H9 (cell line): ENCODE measurements around the gene FBXO34. TPM values are rescaled to one million over a fixed set of nuclear protein-coding genes. Genes with fewer than 3 reads are reported as not detected.

Source experiments
- DNase-seq: peaks from one replicate; pipeline ENCODE4 v3.0.0-alpha.2; 2017
- H2AFZ ChIP-seq: one replicate; pipeline ENCODE4 v1.6.1; 2013; ENCODE audit warnings: mild to moderate bottlenecking, low read length, control low read depth, moderate library complexity
- H2AK5ac ChIP-seq: 2 replicates; pipeline ENCODE4 v1.6.1; 2013; ENCODE audit warnings: low read length, control low read depth, mixed read lengths; ENCODE audit not compliant: insufficient read length
- H2BK120ac ChIP-seq: one replicate; pipeline ENCODE4 v1.6.1; 2013; ENCODE audit warnings: low read depth, mild to moderate bottlenecking, low read length, control low read depth, inconsistent platforms; ENCODE audit not compliant: poor library complexity, severe bottlenecking
- H2BK12ac ChIP-seq: 2 replicates; pipeline ENCODE4 v1.6.1; 2013; ENCODE audit warnings: low read length, control low read depth, mixed read lengths, low read depth; ENCODE audit not compliant: insufficient read length
- H2BK15ac ChIP-seq: 2 replicates; pipeline ENCODE4 v1.6.1; 2013; ENCODE audit warnings: low read depth, low read length, control low read depth
- H2BK20ac ChIP-seq: one replicate; pipeline ENCODE4 v1.6.1; 2013; ENCODE audit warnings: low read depth, mild to moderate bottlenecking, low read length, control low read depth, inconsistent platforms; ENCODE audit not compliant: poor library complexity, severe bottlenecking
- H2BK5ac ChIP-seq: 2 replicates; pipeline ENCODE4 v1.6.1; 2013; ENCODE audit warnings: low read length, control low read depth, mixed read lengths; ENCODE audit not compliant: insufficient read length
- H3K14ac ChIP-seq: 2 replicates; pipeline ENCODE4 v1.6.1; 2013; ENCODE audit warnings: low read length, control low read depth; ENCODE audit not compliant: insufficient read depth
- H3K18ac ChIP-seq: 2 replicates; pipeline ENCODE4 v1.6.1; 2013; ENCODE audit warnings: low read depth, mild to moderate bottlenecking, mixed read lengths, low read length, control low read depth; ENCODE audit not compliant: insufficient read length
- H3K23ac ChIP-seq: 2 replicates; pipeline ENCODE4 v1.6.1; 2013; ENCODE audit warnings: low read length, control low read depth, mixed read lengths, low read depth; ENCODE audit not compliant: insufficient read length
- H3K23me2 ChIP-seq: 2 replicates; pipeline ENCODE4 v1.6.1; 2013; ENCODE audit warnings: low read depth, mild to moderate bottlenecking, mixed read lengths, low read length, control low read depth; ENCODE audit not compliant: insufficient read length, poor library complexity, severe bottlenecking
- H3K27ac ChIP-seq: 2 replicates; pipeline ENCODE4 v1.5.1; 2013; ENCODE audit warnings: low read length, control low read depth, mixed read lengths, low read depth; ENCODE audit not compliant: insufficient read length
- H3K27me3 ChIP-seq: 2 replicates; pipeline ENCODE4 v1.6.1; 2013; ENCODE audit warnings: low read length, control low read depth, inconsistent platforms; ENCODE audit not compliant: insufficient read depth
- H3K4ac ChIP-seq: 2 replicates; pipeline ENCODE4 v1.6.1; 2013; ENCODE audit warnings: low read depth, mild to moderate bottlenecking, control low read depth, inconsistent platforms, low read length, moderate library complexity
- H3K4me1 ChIP-seq: 2 replicates; pipeline ENCODE4 v1.6.1; 2013; ENCODE audit warnings: low read length, control low read depth, inconsistent platforms; ENCODE audit not compliant: insufficient read depth
- H3K4me2 ChIP-seq: 2 replicates; pipeline ENCODE4 v1.6.1; 2013; ENCODE audit warnings: low read length, control low read depth, mixed read lengths; ENCODE audit not compliant: insufficient read length, insufficient read depth
- H3K56ac ChIP-seq: 2 replicates; pipeline ENCODE4 v1.6.1; 2013; ENCODE audit warnings: low read depth, mild to moderate bottlenecking, mixed read lengths, low read length, control low read depth; ENCODE audit not compliant: insufficient read length
- H3K79me1 ChIP-seq: 2 replicates; pipeline ENCODE4 v1.6.1; 2013; ENCODE audit warnings: low read depth, mild to moderate bottlenecking, moderate library complexity, low read length, control low read depth, inconsistent platforms; ENCODE audit not compliant: insufficient read depth, poor library complexity, severe bottlenecking
- H3K79me2 ChIP-seq: 2 replicates; pipeline ENCODE4 v1.6.1; 2013; ENCODE audit warnings: low read length, control low read depth, inconsistent platforms; ENCODE audit not compliant: insufficient read depth
- H3K9ac ChIP-seq: 2 replicates; pipeline ENCODE4 v1.6.1; 2013; ENCODE audit warnings: low read length, control low read depth, mixed read lengths; ENCODE audit not compliant: insufficient read length; ENCODE audit errors: extremely low read depth
- H3K9me3 ChIP-seq: one replicate; pipeline ENCODE4 v1.6.1; 2013; ENCODE audit warnings: low read depth, low read length, inconsistent platforms; ENCODE audit not compliant: control insufficient read depth
- H3T11ph ChIP-seq: one replicate; pipeline ENCODE4 v1.6.1; 2013; ENCODE audit warnings: mild to moderate bottlenecking, low read length, control low read depth, inconsistent platforms
- H4K20me1 ChIP-seq: one replicate; pipeline ENCODE4 v1.6.1; 2013; ENCODE audit not compliant: control insufficient read depth, insufficient read length, insufficient read depth
- H4K5ac ChIP-seq: 2 replicates; pipeline ENCODE4 v1.6.1; 2013; ENCODE audit warnings: low read depth, mild to moderate bottlenecking, mixed read lengths, low read length, control low read depth; ENCODE audit not compliant: insufficient read length
- H4K8ac ChIP-seq: replicated peaks from 2 replicates; pipeline ENCODE4 v1.6.1; 2013; ENCODE audit warnings: low read length, control low read depth, mixed read lengths, low read depth; ENCODE audit not compliant: insufficient read length
- H4K91ac ChIP-seq: 2 replicates; pipeline ENCODE4 v1.6.1; 2013; ENCODE audit warnings: low read depth, mild to moderate bottlenecking, moderate library complexity, mixed read lengths, low read length, control low read depth; ENCODE audit not compliant: insufficient read length
- H3K27ac Mint-ChIP-seq, 3 experiments: 2 replicates in 2 of 3; 3 replicates in 1 of 3; pipeline ENCODE4 v1.8.0; 2020 to 2021; ENCODE audit warnings: mixed read lengths in 3 of 3, mild to moderate bottlenecking in 1 of 3, moderate library complexity in 1 of 3
- H3K27me3 Mint-ChIP-seq: 2 replicates; pipeline ENCODE4 v1.8.0; 2021; ENCODE audit warnings: low read depth, mild to moderate bottlenecking, moderate library complexity, mixed read lengths
- H3K36me3 Mint-ChIP-seq, 3 experiments: 2 replicates in 2 of 3; 3 replicates in 1 of 3; pipeline ENCODE4 v1.8.0; 2020 to 2021; ENCODE audit warnings: low read depth in 3 of 3, mixed read lengths in 3 of 3; ENCODE audit not compliant: insufficient read depth in 1 of 3
- H3K4me1 Mint-ChIP-seq, 2 experiments: 2 replicates each; pipeline ENCODE4 v1.8.0; 2020; ENCODE audit warnings: mixed read lengths in 2 of 2
- H3K4me3 Mint-ChIP-seq, 2 experiments: 2 replicates in 1 of 2; 3 replicates in 1 of 2; pipeline ENCODE4 v1.8.0; 2020 to 2021; ENCODE audit warnings: mild to moderate bottlenecking in 2 of 2, mixed read lengths in 2 of 2, moderate library complexity in 1 of 2
- H3K9me3 Mint-ChIP-seq, 2 experiments: 2 replicates in 1 of 2; 3 replicates in 1 of 2; pipeline ENCODE4 v1.8.0; 2020; ENCODE audit warnings: mild to moderate bottlenecking in 2 of 2, mixed read lengths in 2 of 2, moderate library complexity in 1 of 2
- CTCF ChIP-seq: fragments of 200-600 bp; sonication (generic); conservative IDR thresholded peaks from 3 replicates; pipeline ENCODE4 v1.8.0; 2021; ENCODE audit warnings: antibody characterized with exemption, mild to moderate bottlenecking
- WGBS: extraction: QIAGEN DNeasy Blood & Tissue Kit; methylation state at CpG from one replicate; pipeline ENCODE4 v1.1.7; 2013; ENCODE audit warnings: missing lambda C conversion rate, low lambda C conversion rate, mixed read lengths; ENCODE audit not compliant: insufficient read length; ENCODE audit errors: extremely low coverage; 5-methylcytosine and 5-hydroxymethylcytosine counted together
- total RNA-seq: library from RNA; stranded (reverse); gene quantifications from 2 replicates; pipeline ENCODE4 v1.2.1, GENCODE V29; 2021

FBXO34 gene
- total RNA-seq, 1 experiment from 2014 or later: 12.0 TPM

GRCh38 chr14:55324812-55325211 lies 53.6 kb downstream of the FBXO34 start:
- no peak for DNase-seq
- Mint-ChIP-seq H3K27ac (no peak overlapping the region; a peak in 1 of 7 replicates), H3K4me1 (peaks cover 4 to 15% of the 10 kb centered on the region in 2 experiments), H3K4me3 (no peak overlapping the region), H3K27me3 (no peaks in the 10 kb centered on the region), H3K36me3 (no peaks in the 10 kb centered on the region; a peak in 1 of 7 replicates), H3K9me3 (peaks cover 0 to 3% of the 10 kb centered on the region in 2 experiments; a peak in 1 of 5 replicates)
- H3K23ac ChIP-seq: no peak overlapping the region
- no peaks in the 10 kb centered on the region for H3K9me3 ChIP-seq
- H2AFZ ChIP-seq: no peak overlapping the region
- no peaks in the 10 kb centered on the region for H3K79me2 ChIP-seq
- H2AK5ac ChIP-seq: no peak overlapping the region
- no peak overlapping the region for H3K14ac ChIP-seq
- no peak overlapping the region for H4K91ac ChIP-seq
- no peak overlapping the region for H3K4me2 ChIP-seq
- no peak overlapping the region for H3K18ac ChIP-seq
- no peak overlapping the region for H3K9ac ChIP-seq
- no peak overlapping the region for H2BK120ac ChIP-seq
- no peaks in the 10 kb centered on the region for H4K20me1 ChIP-seq
- no peak overlapping the region for H2BK5ac ChIP-seq
- H3K23me2 ChIP-seq: no peaks in the 10 kb centered on the region
- H3T11ph ChIP-seq: no peak overlapping the region
- no peak overlapping the region for H4K8ac ChIP-seq
- no peak overlapping the region for H2BK15ac ChIP-seq
- no peak overlapping the region for H3K4ac ChIP-seq
- no peak overlapping the region for H3K56ac ChIP-seq
- WGBS: no CpG with 5 or more reads among the region's 2 CpGs
- no peak overlapping the region for H4K5ac ChIP-seq
- no peak for TF ChIP-seq CTCF
- H3K27me3 ChIP-seq: no peaks in the 10 kb centered on the region
- H3K4me1 ChIP-seq: no peaks in the 10 kb centered on the region; the same call in 1 of the 2 replicates
- no peak overlapping the region for H2BK20ac ChIP-seq
- no peak overlapping the region for H2BK12ac ChIP-seq
- H3K79me1 ChIP-seq: peaks cover 2% of the 10 kb centered on the region
- no peak overlapping the region for H3K27ac ChIP-seq
